ENCODE data around the gene GAL. TPM values are rescaled to one million over a fixed set of nuclear protein-coding genes. Genes with fewer than 3 reads are reported as not detected.

The GAL gene
- total and polyA plus RNA-seq, 3 experiments from 2014 or later = 1.7 to 2.0 TPM; not detected in 1

- DNase-seq = no peak
- Mint-ChIP-seq H3K4me3 (no peak overlapping the region), H3K36me3 (no peaks in the 10 kb centered on the region), H3K27me3 (peaks cover 33 to 38% of the 10 kb centered on the region in 2 donors), H3K27ac (no peak overlapping the region), H3K4me1 (peaks cover 23 to 33% (median 27%) of the 10 kb centered on the region in 3 donors), H3K9me3 (no peaks in the 10 kb centered on the region)
- H3K27ac ChIP-seq (ENCODE audit: low read depth, low read length) = no peak overlapping the region
- H3K36me3 ChIP-seq (ENCODE audit: insufficient read depth, low read length) = no peaks in the 10 kb centered on the region
- H3K27me3 ChIP-seq (ENCODE audit: insufficient read depth, low read length, poor library complexity, severe bottlenecking) = peaks cover 14% of the 10 kb centered on the region
- no peak overlapping the region for H3K4me3 ChIP-seq (ENCODE audit: low read length)
- H3K4me1 ChIP-seq (ENCODE audit: insufficient read depth, low read length) = peaks cover 18% of the 10 kb centered on the region
- ChIA-PET CTCF (interaction anchor here (1.0 to 1.2 kb wide), 2 partner anchors 10 to 156 kb away, joined by 3 to 4 read pairs; no protein-coding TSS in a partner anchor), POLR2A (no interaction called here)
- no peaks in the 10 kb centered on the region for H3K9me3 ChIP-seq (ENCODE audit: low read length)
Observed at GRCh38 chr11:68687986-68688385, 3.6 kb downstream of the GAL start.

GRCh38 chr11:68688881-68689280, 4.5 kb downstream of the GAL start:
- no peaks in the 10 kb centered on the region for H3K36me3 ChIP-seq (ENCODE audit: insufficient read depth, low read length)
- Mint-ChIP-seq H3K36me3 (no peaks in the 10 kb centered on the region), H3K4me3 (no peak overlapping the region), H3K4me1 (peaks cover 22 to 33% (median 27%) of the 10 kb centered on the region in 3 donors), H3K27me3 (peaks cover 25 to 42% of the 10 kb centered on the region in 2 donors), H3K9me3 (no peaks in the 10 kb centered on the region), H3K27ac (no peak overlapping the region)
- no peak overlapping the region for H3K4me3 ChIP-seq (ENCODE audit: low read length)
- no peaks in the 10 kb centered on the region for H3K9me3 ChIP-seq (ENCODE audit: low read length)
- POLR2A ChIA-PET = no interaction called here
- no peak for DNase-seq
- CTCF ChIA-PET = no interaction called here
- H3K27me3 ChIP-seq (ENCODE audit: insufficient read depth, low read length, poor library complexity, severe bottlenecking) = peaks cover 10% of the 10 kb centered on the region
- H3K27ac ChIP-seq (ENCODE audit: low read depth, low read length) = no peak overlapping the region
- H3K4me1 ChIP-seq (ENCODE audit: insufficient read depth, low read length) = peaks cover 18% of the 10 kb centered on the region

GRCh38 chr11:68689737-68690625, 5.6 kb downstream of the GAL start:
- Histone ChIP-seq H3K27me3 (ENCODE audit: insufficient read depth, low read length, poor library complexity, severe bottlenecking) (peaks cover 6% of the 10 kb centered on the region), H3K36me3 (ENCODE audit: insufficient read depth, low read length) (no peaks in the 10 kb centered on the region), H3K4me3 (ENCODE audit: low read length) (no peak overlapping the region), H3K27ac (ENCODE audit: low read depth, low read length) (no peak overlapping the region), H3K4me1 (ENCODE audit: insufficient read depth, low read length) (peaks cover 18% of the 10 kb centered on the region), H3K9me3 (ENCODE audit: low read length) (no peaks in the 10 kb centered on the region)
- Mint-ChIP-seq H3K9me3 (no peaks in the 10 kb centered on the region), H3K4me3 (peak overlapping the region in 3 of 7 donors; percentile 71 to 82 (median 77)), H3K27ac (peak overlapping the region in 4 of 8 donors; percentile 8 to 66 (median 54)), H3K4me1 (peaks cover 22 to 33% (median 27%) of the 10 kb centered on the region in 3 donors), H3K36me3 (no peaks in the 10 kb centered on the region), H3K27me3 (peaks cover 27 to 42% of the 10 kb centered on the region in 2 donors)
- no peak for DNase-seq
- CTCF ChIA-PET = no interaction called here
- POLR2A ChIA-PET = no interaction called here

- Mint-ChIP-seq H3K36me3 (no peaks in the 10 kb centered on the region), H3K4me1 (peaks cover 22 to 27% (median 26%) of the 10 kb centered on the region in 3 donors), H3K9me3 (peaks cover 0 to 5% (median under 1%) of the 10 kb centered on the region in 5 donors), H3K4me3 (peak overlapping the region in 6 of 7 donors; percentile 54 to 82 (median 74)), H3K27me3 (peaks cover 22 to 35% of the 10 kb centered on the region in 2 donors), H3K27ac (peak overlapping the region in 7 of 8 donors; percentile 27 to 66 (median 43))
- H3K4me1 ChIP-seq (ENCODE audit: insufficient read depth, low read length) = peaks cover 18% of the 10 kb centered on the region
- no peak overlapping the region for H3K27ac ChIP-seq (ENCODE audit: low read depth, low read length)
- peaks cover 5% of the 10 kb centered on the region for H3K27me3 ChIP-seq (ENCODE audit: insufficient read depth, low read length, poor library complexity, severe bottlenecking)
- peak in 2 of 5 donors; percentile 22 to 45 for DNase-seq
- ChIA-PET CTCF (no interaction called here), POLR2A (no interaction called here)
- no peak overlapping the region for H3K4me3 ChIP-seq (ENCODE audit: low read length)
- no peaks in the 10 kb centered on the region for H3K36me3 ChIP-seq (ENCODE audit: insufficient read depth, low read length)
- H3K9me3 ChIP-seq (ENCODE audit: low read length) = no peaks in the 10 kb centered on the region
Observed at GRCh38 chr11:68690671-68691401, 6.5 kb downstream of the GAL start.

- Mint-ChIP-seq H3K9me3 (peaks cover 4 to 11% (median 6%) of the 10 kb centered on the region in 5 donors), H3K27me3 (peaks cover 20 to 34% of the 10 kb centered on the region in 2 donors)
Observed at GRCh38 chr11:68691402-68691784, 7.0 kb downstream of the GAL start.

GRCh38 chr11:68692115-68692514, 7.8 kb downstream of the GAL start:
- H3K27me3 Mint-ChIP-seq = peaks cover 18 to 31% of the 10 kb centered on the region in 2 donors
- Histone ChIP-seq H3K4me3 (ENCODE audit: low read length) (no peak overlapping the region), H3K27ac (ENCODE audit: low read depth, low read length) (no peak overlapping the region), H3K9me3 (ENCODE audit: low read length) (no peaks in the 10 kb centered on the region), H3K4me1 (ENCODE audit: insufficient read depth, low read length) (peaks cover 18% of the 10 kb centered on the region), H3K27me3 (ENCODE audit: insufficient read depth, low read length, poor library complexity, severe bottlenecking) (no peaks in the 10 kb centered on the region), H3K36me3 (ENCODE audit: insufficient read depth, low read length) (no peaks in the 10 kb centered on the region)
- peaks cover 0 to 7% (median 0%) of the 10 kb centered on the region in 3 donors for H3K36me3 Mint-ChIP-seq
- no peak overlapping the region for H3K27ac Mint-ChIP-seq
- peaks cover 6 to 13% (median 9%) of the 10 kb centered on the region in 5 donors for H3K9me3 Mint-ChIP-seq
- H3K4me3 Mint-ChIP-seq = no peak overlapping the region
- no peak for DNase-seq
- CTCF ChIA-PET = no interaction called here
- H3K4me1 Mint-ChIP-seq = peaks cover 20 to 27% (median 21%) of the 10 kb centered on the region in 3 donors
- POLR2A ChIA-PET = no interaction called here

More at GRCh38 chr11:68691402-68691784, 7.0 kb downstream of the GAL start:
- Mint-ChIP-seq H3K36me3 (peaks cover 0 to 4% (median 0%) of the 10 kb centered on the region in 3 donors), H3K4me1 (peaks cover 20 to 27% (median 21%) of the 10 kb centered on the region in 3 donors), H3K4me3 (peak overlapping the region in 1 of 7 donors; percentile 9), H3K27ac (no peak overlapping the region)
- no peak overlapping the region for H3K27ac ChIP-seq (ENCODE audit: low read depth, low read length)
- POLR2A ChIA-PET = no interaction called here
- H3K4me3 ChIP-seq (ENCODE audit: low read length) = no peak overlapping the region
- H3K9me3 ChIP-seq (ENCODE audit: low read length) = no peaks in the 10 kb centered on the region
- H3K27me3 ChIP-seq (ENCODE audit: insufficient read depth, low read length, poor library complexity, severe bottlenecking) = no peaks in the 10 kb centered on the region
- CTCF ChIA-PET = no interaction called here
- peaks cover 18% of the 10 kb centered on the region for H3K4me1 ChIP-seq (ENCODE audit: insufficient read depth, low read length)
- DNase-seq = no peak
- H3K36me3 ChIP-seq (ENCODE audit: insufficient read depth, low read length) = no peaks in the 10 kb centered on the region

- Mint-ChIP-seq H3K4me3 (no peak overlapping the region), H3K27ac (peak overlapping the region in 1 of 8 donors; percentile 61), H3K27me3 (peaks cover 25 to 28% of the 10 kb centered on the region in 2 donors), H3K36me3 (peaks cover 0 to 11% (median 0%) of the 10 kb centered on the region in 3 donors), H3K4me1 (peaks cover 20 to 27% (median 21%) of the 10 kb centered on the region in 3 donors), H3K9me3 (peaks cover 6 to 16% (median 13%) of the 10 kb centered on the region in 5 donors)
- ChIA-PET CTCF (no interaction called here), POLR2A (no interaction called here)
- no peaks in the 10 kb centered on the region for H3K27me3 ChIP-seq (ENCODE audit: insufficient read depth, low read length, poor library complexity, severe bottlenecking)
- DNase-seq = no peak
- H3K4me3 ChIP-seq (ENCODE audit: low read length) = no peak overlapping the region
- H3K9me3 ChIP-seq (ENCODE audit: low read length) = no peaks in the 10 kb centered on the region
- peaks cover 18% of the 10 kb centered on the region for H3K4me1 ChIP-seq (ENCODE audit: insufficient read depth, low read length)
- no peaks in the 10 kb centered on the region for H3K36me3 ChIP-seq (ENCODE audit: insufficient read depth, low read length)
- no peak overlapping the region for H3K27ac ChIP-seq (ENCODE audit: low read depth, low read length)
Observed at GRCh38 chr11:68692871-68693483, 8.6 kb downstream of the GAL start.

All from CD8-positive, alpha-beta memory T cell (primary cell).